GM12801 (cell line): ENCODE data around the gene MIPEP.

Experiments
- TF ChIP-seq, protein P1 (sequence below): IDR thresholded peaks from one replicate; pipeline ENCODE4 v1.5.1; 2011; ENCODE audit warnings: control low read depth; ENCODE audit not compliant: insufficient read length; ENCODE audit errors: extremely low read depth

Gene MIPEP

DNA sequence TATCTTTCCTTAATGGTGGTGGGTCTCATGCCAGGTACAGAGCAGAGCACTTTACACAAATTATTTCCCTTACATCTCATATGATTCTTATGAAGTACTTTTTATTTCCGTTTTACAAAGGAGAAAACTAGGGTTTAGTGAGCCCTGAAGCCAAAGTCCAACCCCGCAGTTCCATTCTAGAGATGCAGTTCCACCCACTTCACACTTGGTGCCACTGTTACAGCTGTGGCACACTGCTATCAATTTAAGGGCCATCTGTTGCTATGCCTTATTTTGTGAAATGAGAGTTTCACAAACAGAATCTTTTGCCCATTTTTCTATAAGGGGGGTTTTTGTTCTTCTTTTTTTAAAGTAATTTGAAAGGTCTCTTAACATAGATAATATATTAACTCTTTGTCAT is 12.9 kb downstream of the MIPEP start:
- TF ChIP-seq, protein P1, sequence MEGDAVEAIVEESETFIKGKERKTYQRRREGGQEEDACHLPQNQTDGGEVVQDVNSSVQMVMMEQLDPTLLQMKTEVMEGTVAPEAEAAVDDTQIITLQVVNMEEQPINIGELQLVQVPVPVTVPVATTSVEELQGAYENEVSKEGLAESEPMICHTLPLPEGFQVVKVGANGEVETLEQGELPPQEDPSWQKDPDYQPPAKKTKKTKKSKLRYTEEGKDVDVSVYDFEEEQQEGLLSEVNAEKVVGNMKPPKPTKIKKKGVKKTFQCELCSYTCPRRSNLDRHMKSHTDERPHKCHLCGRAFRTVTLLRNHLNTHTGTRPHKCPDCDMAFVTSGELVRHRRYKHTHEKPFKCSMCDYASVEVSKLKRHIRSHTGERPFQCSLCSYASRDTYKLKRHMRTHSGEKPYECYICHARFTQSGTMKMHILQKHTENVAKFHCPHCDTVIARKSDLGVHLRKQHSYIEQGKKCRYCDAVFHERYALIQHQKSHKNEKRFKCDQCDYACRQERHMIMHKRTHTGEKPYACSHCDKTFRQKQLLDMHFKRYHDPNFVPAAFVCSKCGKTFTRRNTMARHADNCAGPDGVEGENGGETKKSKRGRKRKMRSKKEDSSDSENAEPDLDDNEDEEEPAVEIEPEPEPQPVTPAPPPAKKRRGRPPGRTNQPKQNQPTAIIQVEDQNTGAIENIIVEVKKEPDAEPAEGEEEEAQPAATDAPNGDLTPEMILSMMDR = no peak

DNA sequence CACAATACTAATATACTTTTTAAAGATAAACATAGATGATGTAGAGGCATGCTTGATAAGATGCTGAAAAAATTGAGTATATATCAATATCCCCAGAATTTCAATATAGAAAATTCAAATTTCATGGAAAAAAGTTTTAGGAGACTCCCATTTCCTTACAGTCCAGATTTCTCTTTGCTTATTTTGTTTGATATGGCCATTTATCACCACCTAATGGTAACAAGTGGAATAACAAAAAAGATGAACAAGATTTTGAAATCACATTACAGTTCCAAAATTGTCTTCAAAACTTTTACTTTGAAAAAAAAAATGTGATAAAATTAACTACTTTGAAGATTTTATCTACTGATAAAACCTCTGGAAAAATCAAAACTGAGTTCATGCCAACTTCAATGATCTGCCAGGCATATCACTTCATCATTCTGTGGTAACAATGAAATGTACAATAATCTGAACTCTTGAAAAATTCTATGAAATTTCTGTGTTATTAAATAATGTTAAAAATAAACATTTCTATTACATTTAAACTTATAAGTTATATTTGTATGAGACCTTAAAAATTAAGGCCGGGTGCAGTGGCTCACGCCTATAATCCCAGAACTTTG is 17.5 kb downstream of the MIPEP start:
- TF ChIP-seq, protein P1 = no peak

DNA sequence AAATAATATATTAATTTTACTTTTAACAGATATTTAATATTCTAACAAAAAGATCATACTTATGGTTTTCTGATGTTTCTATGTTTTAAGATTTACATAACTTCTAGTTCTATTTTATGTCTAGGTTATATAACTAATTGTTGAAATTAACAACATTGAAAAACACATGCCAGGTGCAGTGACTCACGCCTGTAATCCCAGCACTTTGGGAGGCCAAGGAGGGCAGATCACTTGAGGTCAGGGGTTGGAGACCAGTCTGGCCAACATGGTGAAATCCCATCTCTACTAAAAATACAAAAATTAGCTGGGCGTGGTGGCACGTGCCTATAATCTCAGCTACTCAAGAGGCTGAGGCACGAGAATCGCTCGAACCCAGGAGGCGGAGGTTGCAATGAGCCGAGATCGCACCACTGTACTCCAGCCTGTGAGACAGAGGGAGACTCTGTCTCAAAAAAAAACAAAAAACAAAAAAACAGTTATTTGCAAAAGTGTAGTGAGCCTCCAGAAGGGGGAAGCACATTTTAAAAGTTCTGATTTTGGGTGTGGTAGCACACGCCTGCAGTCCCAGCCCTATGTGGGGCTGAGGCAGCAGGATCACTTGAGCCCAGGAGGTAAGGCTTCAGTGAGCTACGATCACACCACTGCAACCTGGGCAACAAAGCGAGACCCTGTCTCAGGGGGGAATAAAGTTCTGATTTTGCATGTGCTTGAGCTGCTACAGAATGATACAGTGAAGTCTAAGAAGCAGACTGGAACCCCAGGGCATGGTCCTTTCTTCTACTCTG is 18.7 kb downstream of the MIPEP start:
- TF ChIP-seq, protein P1 = no peak

DNA sequence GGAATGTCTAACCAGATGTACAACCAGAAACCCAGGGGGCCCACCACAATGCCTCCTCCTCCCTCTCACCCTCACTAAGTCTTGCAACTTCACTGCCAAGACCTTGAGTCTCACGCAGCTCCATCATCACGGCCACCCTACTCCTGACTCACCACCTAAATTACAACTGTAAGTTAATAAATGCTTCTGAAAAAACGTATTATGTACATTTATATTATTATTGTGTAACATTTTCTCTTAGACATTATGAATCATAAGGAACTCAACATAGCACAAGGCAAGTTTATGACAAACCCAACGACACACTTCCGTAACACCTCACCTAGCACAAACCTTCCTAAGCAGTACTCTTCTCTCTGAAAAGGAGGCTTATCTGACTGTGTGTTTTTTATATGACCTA is 20.7 kb downstream of the MIPEP start:
- TF ChIP-seq, protein P1 = no peak

DNA sequence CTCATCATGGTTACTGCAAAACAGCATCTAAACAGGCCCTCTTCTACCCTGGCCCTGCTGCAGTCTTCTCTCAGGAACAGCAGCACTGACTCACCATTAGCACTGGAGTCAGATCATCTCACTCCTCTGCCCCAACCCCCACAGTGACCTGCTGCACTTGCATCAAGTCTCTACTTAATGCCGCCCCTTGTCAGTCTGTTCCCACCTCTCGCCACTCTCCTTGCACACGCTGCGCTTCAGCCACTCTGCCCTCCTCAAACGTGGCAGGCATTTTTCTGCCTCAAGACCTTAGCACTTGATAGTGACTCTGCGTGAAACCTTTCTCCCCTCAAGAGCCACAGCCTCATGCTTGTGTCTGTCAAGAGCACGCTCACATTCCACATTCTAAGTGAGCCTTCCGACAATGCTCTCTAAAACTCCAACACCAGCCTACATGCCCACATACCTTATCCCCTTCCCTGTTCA is 22.1 kb downstream of the MIPEP start:
- TF ChIP-seq, protein P1 = no peak

DNA sequence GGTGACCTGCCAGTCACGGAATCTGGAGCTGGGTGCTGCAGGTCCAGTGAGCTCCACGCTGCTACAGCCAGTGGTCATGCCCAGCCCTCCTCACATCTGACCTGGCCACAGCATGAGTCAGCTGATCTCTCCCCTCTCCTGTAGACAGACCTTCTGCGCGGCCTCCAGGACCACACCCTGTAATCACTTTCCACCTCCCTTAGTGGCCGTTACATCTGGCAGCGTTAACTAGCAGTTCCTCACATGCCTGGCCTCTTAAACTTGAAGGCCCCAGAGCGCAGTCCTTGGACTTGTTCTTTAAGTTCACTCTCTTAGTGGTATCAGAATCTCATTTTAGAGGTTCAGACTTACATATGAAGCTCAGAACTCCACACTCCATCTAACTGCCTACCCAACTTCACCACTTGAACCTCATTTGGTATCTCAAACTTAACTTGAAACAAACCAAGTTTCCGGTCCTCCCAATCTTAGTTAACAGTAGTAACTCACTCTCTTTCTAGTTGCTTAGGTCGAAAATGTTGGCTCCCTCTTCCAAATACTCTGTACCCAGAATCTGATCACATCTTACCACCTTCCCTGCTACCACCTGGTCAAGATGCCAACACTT is 22.7 kb downstream of the MIPEP start:
- TF ChIP-seq, protein P1 = no peak

DNA sequence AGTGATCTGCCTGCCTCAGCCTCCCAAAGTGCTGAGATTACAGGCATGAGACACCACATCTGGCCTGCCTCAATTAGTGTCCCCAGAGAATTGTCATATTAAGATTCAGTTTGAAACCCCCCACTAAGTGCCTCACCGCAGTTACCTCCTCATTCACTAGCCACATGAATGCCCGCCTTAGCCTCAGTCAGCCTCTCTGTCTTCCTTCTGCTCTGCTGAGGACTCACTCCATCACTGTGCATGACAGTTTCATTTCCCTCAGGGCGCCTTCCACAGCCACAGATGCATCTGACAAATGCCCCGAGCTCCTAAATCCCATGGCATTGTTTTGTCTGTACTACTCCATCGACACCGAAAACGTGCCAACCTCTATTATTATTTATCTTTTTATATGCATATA is 23.3 kb downstream of the MIPEP start:
- TF ChIP-seq, protein P1 = no peak
